HG03521 (cell line): Measurements from ENCODE around the gene KLC1.

Experiments
- ATAC-seq: cut with Tn5 transposase; IDR thresholded peaks from one replicate; pipeline ENCODE4 v1.9.1; 2021; ENCODE audit warnings: mild to moderate bottlenecking, moderate library complexity; ENCODE audit not compliant: unreplicated experiment

KLC1 gene

GRCh38 chr14:103716091-103716801 is 87.2 kb downstream of the KLC1 start:
- ATAC-seq: peak; percentile 4

- no peak for ATAC-seq
These were observed 87.9 kb downstream of the KLC1 start for GRCh38 chr14:103716899-103717411.

GRCh38 chr14:103718572-103718971 is 89.6 kb downstream of the KLC1 start:
- ATAC-seq: no peak

- no peak for ATAC-seq
These were observed 90.7 kb downstream of the KLC1 start for GRCh38 chr14:103719751-103720150.

- ATAC-seq: no peak
These were observed 92.5 kb downstream of the KLC1 start for GRCh38 chr14:103721334-103722120.

GRCh38 chr14:103723748-103724081 is 94.7 kb downstream of the KLC1 start:
- ATAC-seq: no peak

- ATAC-seq: no peak
These were observed 95.1 kb downstream of the KLC1 start for GRCh38 chr14:103724116-103724515.

- ATAC-seq: no peak
These were observed 96.1 kb downstream of the KLC1 start for GRCh38 chr14:103725001-103725682.

- ATAC-seq: no peak
These were observed 96.9 kb downstream of the KLC1 start for GRCh38 chr14:103725739-103726395.

GRCh38 chr14:103726474-103726873 is 97.5 kb downstream of the KLC1 start:
- no peak for ATAC-seq

- ATAC-seq: no peak
These were observed 98.4 kb downstream of the KLC1 start for GRCh38 chr14:103727313-103727980.

GRCh38 chr14:103728141-103728540 is 99.1 kb downstream of the KLC1 start:
- no peak for ATAC-seq

- ATAC-seq: no peak
These were observed 99.7 kb downstream of the KLC1 start for GRCh38 chr14:103728721-103729120.

- ATAC-seq: no peak
These were observed 100.8 kb downstream of the KLC1 start for GRCh38 chr14:103729496-103730448.

GRCh38 chr14:103730490-103731035 is 101.6 kb downstream of the KLC1 start:
- no peak for ATAC-seq

- ATAC-seq: no peak
These were observed 102.5 kb downstream of the KLC1 start for GRCh38 chr14:103731481-103731880.

- ATAC-seq: no peak
These were observed 103.2 kb downstream of the KLC1 start for GRCh38 chr14:103731916-103732867.
